HEK293 (cell line): ENCODE results near the gene LGI2.

Experiments used
- CTCF ChIA-PET: fragments of 350-600 bp; formaldehyde crosslinking; extraction: SDS; loops from one replicate; lab custom pipeline; 2021; ENCODE audit warnings: antibody characterized with exemption; lab: Yijun Ruan, JAX
- POLR2A ChIA-PET: fragments of 300-600 bp; formaldehyde crosslinking; extraction: SDS; loops from one replicate; lab custom pipeline; 2020; ENCODE audit warnings: antibody characterized with exemption, inconsistent platforms; lab: Yijun Ruan, JAX
- H3K27ac ChIP-seq: fragments of 200-500 bp; sonication (Bioruptor generic); 2 replicates; pipeline ENCODE4 v1.5.1; 2014; ENCODE audit warnings: low read depth, low read length, control low read depth, inconsistent platforms; ENCODE audit errors: extremely low read depth
- H3K36me3 ChIP-seq, 2 experiments: fragments of 200-500 bp in 1 of 2; sonication (Bioruptor generic) in 1 of 2; 1 replicate in 1 of 2; 2 replicates in 1 of 2; pipeline ENCODE4 v1.5.1; 2014 to 2017; ENCODE audit warnings: inconsistent platforms in 2 of 2, low read length in 2 of 2; ENCODE audit not compliant: control insufficient read depth in 2 of 2, insufficient read depth in 1 of 2
- H3K4me1 ChIP-seq: fragments of 200-500 bp; sonication (Bioruptor generic); 2 replicates; pipeline ENCODE4 v1.5.1; 2014; ENCODE audit warnings: mild to moderate bottlenecking, low read length, inconsistent platforms; ENCODE audit not compliant: control insufficient read depth, insufficient read depth
- H3K4me3 ChIP-seq: 2 replicates; pipeline ENCODE4 v1.5.1; 2011; ENCODE audit warnings: low read depth, mild to moderate bottlenecking, control low read depth, low read length, moderate library complexity
- H3K9me3 ChIP-seq: fragments of 200-500 bp; sonication (Bioruptor generic); 2 replicates; pipeline ENCODE4 v1.5.1; 2014; ENCODE audit warnings: low read depth, low read length, inconsistent platforms; ENCODE audit not compliant: control insufficient read depth, insufficient read depth
- BCL11A ChIP-seq: fragments of 450-650 bp; formaldehyde crosslinking; IDR thresholded peaks from 2 replicates; pipeline ENCODE4 v1.5.1; 2016; ENCODE audit warnings: low read depth, missing biosample characterization, missing genetic modification characterization
- BCL11B ChIP-seq: fragments of 450-650 bp; formaldehyde crosslinking; IDR thresholded peaks from 2 replicates; pipeline ENCODE4 v1.5.1; 2016; ENCODE audit warnings: low read depth, missing biosample characterization, missing genetic modification characterization
- GLIS1 ChIP-seq: fragments of 450-650 bp; formaldehyde crosslinking; IDR thresholded peaks from 2 replicates; pipeline ENCODE4 v1.5.1; 2016; ENCODE audit warnings: missing biosample characterization, missing genetic modification characterization
- SP7 ChIP-seq: fragments of 450-650 bp; formaldehyde crosslinking; IDR thresholded peaks from 2 replicates; pipeline ENCODE4 v1.5.1; 2016; ENCODE audit warnings: missing biosample characterization, missing genetic modification characterization
- ZFP41 ChIP-seq: fragments of 450-650 bp; formaldehyde crosslinking; IDR thresholded peaks from 2 replicates; pipeline ENCODE4 v1.5.1; 2016; ENCODE audit warnings: missing biosample characterization, missing genetic modification characterization, borderline replicate concordance
- ZNF121 ChIP-seq: fragments of 450-650 bp; formaldehyde crosslinking; IDR thresholded peaks from 2 replicates; pipeline ENCODE4 v1.5.1; 2016; ENCODE audit warnings: missing biosample characterization, missing genetic modification characterization
- ZNF133 ChIP-seq: fragments of 450-650 bp; formaldehyde crosslinking; IDR thresholded peaks from 2 replicates; pipeline ENCODE4 v1.5.1; 2016; ENCODE audit warnings: missing biosample characterization, missing genetic modification characterization
- ZNF16 ChIP-seq: fragments of 450-650 bp; formaldehyde crosslinking; IDR thresholded peaks from 2 replicates; pipeline ENCODE4 v1.5.1; 2016; ENCODE audit warnings: low read depth, missing biosample characterization, missing genetic modification characterization
- ZNF2 ChIP-seq: fragments of 450-650 bp; formaldehyde crosslinking; IDR thresholded peaks from 2 replicates; pipeline ENCODE4 v1.5.1; 2016; ENCODE audit warnings: missing biosample characterization, missing genetic modification characterization
- ZNF48 ChIP-seq: fragments of 450-650 bp; formaldehyde crosslinking; IDR thresholded peaks from 2 replicates; pipeline ENCODE4 v1.5.1; 2016; ENCODE audit warnings: missing biosample characterization, missing genetic modification characterization
- ZNF501 ChIP-seq: fragments of 450-650 bp; formaldehyde crosslinking; IDR thresholded peaks from 2 replicates; pipeline ENCODE4 v1.5.1; 2016; ENCODE audit warnings: missing biosample characterization, missing genetic modification characterization
- ZNF549 ChIP-seq: fragments of 450-650 bp; IDR thresholded peaks from 2 replicates; pipeline ENCODE4 v1.5.1; 2018; ENCODE audit warnings: missing biosample characterization, missing genetic modification characterization, mild to moderate bottlenecking, inconsistent platforms, moderate library complexity
- ZNF558 ChIP-seq: fragments of 450-650 bp; formaldehyde crosslinking; IDR thresholded peaks from 2 replicates; pipeline ENCODE4 v1.5.1; 2016; ENCODE audit warnings: missing biosample characterization, missing genetic modification characterization
- ZNF596 ChIP-seq: fragments of 450-650 bp; IDR thresholded peaks from 2 replicates; pipeline ENCODE4 v1.5.0; 2018; ENCODE audit warnings: missing biosample characterization, mild to moderate bottlenecking, missing genetic modification characterization, moderate library complexity
- ZNF747 ChIP-seq: fragments of 450-650 bp; formaldehyde crosslinking; IDR thresholded peaks from 2 replicates; pipeline ENCODE4 v1.5.1; 2016; ENCODE audit warnings: missing biosample characterization, missing genetic modification characterization
- ZNF777 ChIP-seq: fragments of 450-650 bp; formaldehyde crosslinking; IDR thresholded peaks from 2 replicates; pipeline ENCODE4 v1.5.1; 2017; ENCODE audit warnings: missing biosample characterization, missing genetic modification characterization, borderline replicate concordance
- ZNF837 ChIP-seq: fragments of 450-650 bp; formaldehyde crosslinking; IDR thresholded peaks from 2 replicates; pipeline ENCODE4 v1.5.1; 2016; ENCODE audit warnings: missing biosample characterization, missing genetic modification characterization
- ZSCAN30 ChIP-seq: fragments of 450-650 bp; IDR thresholded peaks from 2 replicates; pipeline ENCODE4 v1.5.1; 2018; ENCODE audit warnings: missing biosample characterization, mild to moderate bottlenecking, missing genetic modification characterization, moderate library complexity
- TF ChIP-seq, protein P1 (sequence below): sonication (generic); formaldehyde crosslinking; IDR thresholded peaks from 2 replicates; pipeline ENCODE4 v1.8.1; 2022; ENCODE audit warnings: mild to moderate bottlenecking, moderate library complexity, missing genetic modification reagents
- TF ChIP-seq, protein P2 (sequence below): fragments of 450-650 bp; formaldehyde crosslinking; conservative IDR thresholded peaks from 2 replicates; pipeline ENCODE4 v1.5.1; 2016; ENCODE audit warnings: low read depth, missing biosample characterization, missing genetic modification characterization
- TF ChIP-seq, protein P3 (sequence below): fragments of 450-650 bp; formaldehyde crosslinking; IDR thresholded peaks from 2 replicates; pipeline ENCODE4 v1.5.1; 2017; ENCODE audit warnings: missing biosample characterization, missing genetic modification characterization
- TF ChIP-seq, protein P4 (sequence below): fragments of 450-650 bp; formaldehyde crosslinking; IDR thresholded peaks from 2 replicates; pipeline ENCODE4 v1.5.1; 2016; ENCODE audit warnings: missing biosample characterization, missing genetic modification characterization

The LGI2 gene

DNA sequence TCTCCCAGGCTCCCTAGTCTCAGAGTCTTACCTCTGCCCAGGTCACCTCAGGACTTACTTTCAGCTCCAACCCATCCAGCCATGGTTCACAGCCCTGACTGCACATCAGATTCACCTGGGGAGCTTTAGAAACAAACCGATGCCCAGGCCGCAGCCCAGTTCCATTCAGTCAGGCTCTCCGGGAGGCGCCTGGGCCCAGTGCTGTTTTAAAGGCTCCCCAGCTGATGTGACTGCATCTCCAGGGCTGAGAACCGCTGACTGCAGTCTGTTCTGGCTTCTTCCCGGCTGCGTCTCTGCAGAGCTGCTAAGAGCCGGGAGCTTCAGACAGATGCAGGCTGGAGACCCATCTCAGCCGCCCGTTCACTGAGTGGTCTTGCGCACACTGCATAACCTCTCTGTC lies 44.4 kb upstream of the LGI2 start:
- TF ChIP-seq, protein P1, sequence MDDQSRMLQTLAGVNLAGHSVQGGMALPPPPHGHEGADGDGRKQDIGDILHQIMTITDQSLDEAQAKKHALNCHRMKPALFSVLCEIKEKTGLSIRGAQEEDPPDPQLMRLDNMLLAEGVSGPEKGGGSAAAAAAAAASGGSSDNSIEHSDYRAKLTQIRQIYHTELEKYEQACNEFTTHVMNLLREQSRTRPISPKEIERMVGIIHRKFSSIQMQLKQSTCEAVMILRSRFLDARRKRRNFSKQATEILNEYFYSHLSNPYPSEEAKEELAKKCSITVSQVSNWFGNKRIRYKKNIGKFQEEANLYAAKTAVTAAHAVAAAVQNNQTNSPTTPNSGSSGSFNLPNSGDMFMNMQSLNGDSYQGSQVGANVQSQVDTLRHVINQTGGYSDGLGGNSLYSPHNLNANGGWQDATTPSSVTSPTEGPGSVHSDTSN (CRISPR knock-in tag): no peak
- no peak for TF ChIP-seq ZNF747 (tag by site-specific recombination)
- TF ChIP-seq ZFP41 (tag by site-specific recombination): no peak
- TF ChIP-seq BCL11A: no peak
- no peak for TF ChIP-seq ZNF501
- TF ChIP-seq SP7 (tag by site-specific recombination): no peak
- no peak for TF ChIP-seq ZNF549
- TF ChIP-seq GLIS1 (tag by site-specific recombination): no peak
- no peak for TF ChIP-seq ZNF121
- TF ChIP-seq, protein P2, sequence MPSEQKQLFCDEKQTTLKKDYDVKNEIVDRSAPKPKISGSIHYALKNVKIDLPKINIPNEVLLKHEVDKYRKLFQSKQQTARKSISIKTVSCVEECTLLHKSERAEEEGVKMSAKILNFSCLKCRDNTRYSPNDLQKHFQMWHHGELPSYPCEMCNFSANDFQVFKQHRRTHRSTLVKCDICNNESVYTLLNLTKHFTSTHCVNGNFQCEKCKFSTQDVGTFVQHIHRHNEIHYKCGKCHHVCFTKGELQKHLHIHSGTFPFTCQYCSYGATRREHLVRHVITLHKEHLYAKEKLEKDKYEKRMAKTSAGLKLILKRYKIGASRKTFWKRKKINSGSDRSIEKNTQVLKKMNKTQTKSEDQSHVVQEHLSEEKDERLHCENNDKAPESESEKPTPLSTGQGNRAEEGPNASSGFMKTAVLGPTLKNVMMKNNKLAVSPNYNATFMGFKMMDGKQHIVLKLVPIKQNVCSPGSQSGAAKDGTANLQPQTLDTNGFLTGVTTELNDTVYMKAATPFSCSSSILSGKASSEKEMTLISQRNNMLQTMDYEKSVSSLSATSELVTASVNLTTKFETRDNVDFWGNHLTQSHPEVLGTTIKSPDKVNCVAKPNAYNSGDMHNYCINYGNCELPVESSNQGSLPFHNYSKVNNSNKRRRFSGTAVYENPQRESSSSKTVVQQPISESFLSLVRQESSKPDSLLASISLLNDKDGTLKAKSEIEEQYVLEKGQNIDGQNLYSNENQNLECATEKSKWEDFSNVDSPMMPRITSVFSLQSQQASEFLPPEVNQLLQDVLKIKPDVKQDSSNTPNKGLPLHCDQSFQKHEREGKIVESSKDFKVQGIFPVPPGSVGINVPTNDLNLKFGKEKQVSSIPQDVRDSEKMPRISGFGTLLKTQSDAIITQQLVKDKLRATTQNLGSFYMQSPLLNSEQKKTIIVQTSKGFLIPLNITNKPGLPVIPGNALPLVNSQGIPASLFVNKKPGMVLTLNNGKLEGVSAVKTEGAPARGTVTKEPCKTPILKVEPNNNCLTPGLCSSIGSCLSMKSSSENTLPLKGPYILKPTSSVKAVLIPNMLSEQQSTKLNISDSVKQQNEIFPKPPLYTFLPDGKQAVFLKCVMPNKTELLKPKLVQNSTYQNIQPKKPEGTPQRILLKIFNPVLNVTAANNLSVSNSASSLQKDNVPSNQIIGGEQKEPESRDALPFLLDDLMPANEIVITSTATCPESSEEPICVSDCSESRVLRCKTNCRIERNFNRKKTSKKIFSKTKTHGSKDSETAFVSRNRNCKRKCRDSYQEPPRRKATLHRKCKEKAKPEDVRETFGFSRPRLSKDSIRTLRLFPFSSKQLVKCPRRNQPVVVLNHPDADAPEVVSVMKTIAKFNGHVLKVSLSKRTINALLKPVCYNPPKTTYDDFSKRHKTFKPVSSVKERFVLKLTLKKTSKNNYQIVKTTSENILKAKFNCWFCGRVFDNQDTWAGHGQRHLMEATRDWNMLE (tag by site-specific recombination): no peak
- H3K36me3 ChIP-seq: no peaks in the 10 kb centered on the region
- H3K9me3 ChIP-seq: no peaks in the 10 kb centered on the region
- ChIA-PET POLR2A (no interaction called here), CTCF (interaction anchor here (0.9 kb wide), 1 partner anchor 292 kb away, joined by 4 read pairs; no protein-coding TSS in a partner anchor)
- no peaks in the 10 kb centered on the region for H3K4me1 ChIP-seq
- no peak overlapping the region for H3K27ac ChIP-seq
- H3K4me3 ChIP-seq: no peak overlapping the region

DNA sequence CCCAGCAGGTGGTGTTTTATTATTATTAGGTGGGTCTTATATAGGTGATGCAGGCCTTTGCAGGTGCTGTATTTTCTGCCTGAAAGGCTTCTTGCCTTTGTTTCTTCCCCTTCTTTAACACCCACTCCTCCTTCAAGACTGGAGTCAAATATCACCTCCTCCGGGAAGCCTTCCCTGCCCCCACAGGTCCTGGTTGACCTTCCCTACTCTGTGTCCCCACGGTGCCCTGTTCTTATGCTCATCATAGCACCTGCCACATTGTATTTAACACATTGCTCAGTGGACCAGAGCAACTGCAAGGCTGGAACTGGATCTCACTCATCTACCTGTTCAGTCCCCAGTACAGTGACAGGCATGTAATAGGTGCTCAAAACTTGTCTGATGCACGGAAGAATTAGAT lies 39.8 kb upstream of the LGI2 start:
- Histone ChIP-seq H3K4me3 (no peak overlapping the region), H3K36me3 (no peaks in the 10 kb centered on the region), H3K9me3 (no peaks in the 10 kb centered on the region), H3K4me1 (no peaks in the 10 kb centered on the region), H3K27ac (no peak overlapping the region)
- ChIA-PET POLR2A (no interaction called here), CTCF (no interaction called here)
- TF ChIP-seq ZNF2: no peak
- TF ChIP-seq ZNF837: no peak
- no peak for TF ChIP-seq ZNF549
- TF ChIP-seq, protein P3, sequence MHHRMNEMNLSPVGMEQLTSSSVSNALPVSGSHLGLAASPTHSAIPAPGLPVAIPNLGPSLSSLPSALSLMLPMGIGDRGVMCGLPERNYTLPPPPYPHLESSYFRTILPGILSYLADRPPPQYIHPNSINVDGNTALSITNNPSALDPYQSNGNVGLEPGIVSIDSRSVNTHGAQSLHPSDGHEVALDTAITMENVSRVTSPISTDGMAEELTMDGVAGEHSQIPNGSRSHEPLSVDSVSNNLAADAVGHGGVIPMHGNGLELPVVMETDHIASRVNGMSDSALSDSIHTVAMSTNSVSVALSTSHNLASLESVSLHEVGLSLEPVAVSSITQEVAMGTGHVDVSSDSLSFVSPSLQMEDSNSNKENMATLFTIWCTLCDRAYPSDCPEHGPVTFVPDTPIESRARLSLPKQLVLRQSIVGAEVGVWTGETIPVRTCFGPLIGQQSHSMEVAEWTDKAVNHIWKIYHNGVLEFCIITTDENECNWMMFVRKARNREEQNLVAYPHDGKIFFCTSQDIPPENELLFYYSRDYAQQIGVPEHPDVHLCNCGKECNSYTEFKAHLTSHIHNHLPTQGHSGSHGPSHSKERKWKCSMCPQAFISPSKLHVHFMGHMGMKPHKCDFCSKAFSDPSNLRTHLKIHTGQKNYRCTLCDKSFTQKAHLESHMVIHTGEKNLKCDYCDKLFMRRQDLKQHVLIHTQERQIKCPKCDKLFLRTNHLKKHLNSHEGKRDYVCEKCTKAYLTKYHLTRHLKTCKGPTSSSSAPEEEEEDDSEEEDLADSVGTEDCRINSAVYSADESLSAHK (tag by site-specific recombination): no peak
- no peak for TF ChIP-seq ZNF48 (tag by site-specific recombination)

DNA sequence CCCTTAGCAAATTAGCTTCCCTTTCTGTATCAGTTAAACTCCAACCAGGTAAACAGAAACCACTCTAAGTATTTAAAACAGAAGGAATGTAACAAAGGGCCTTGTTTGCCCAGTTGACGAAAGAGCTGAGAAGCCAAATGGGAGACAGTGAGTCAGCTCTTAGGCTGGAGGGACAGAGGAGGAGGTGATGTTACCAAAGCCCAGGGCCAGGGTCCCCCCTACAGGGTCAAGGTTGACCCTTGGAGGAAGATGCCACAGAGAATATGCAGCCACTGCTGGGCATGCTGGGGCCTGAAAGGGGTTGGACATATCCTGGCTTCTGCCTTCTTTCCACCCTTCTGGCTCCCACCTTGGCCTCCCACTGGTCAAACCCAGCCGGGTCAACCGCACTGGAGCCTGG lies 38.3 kb upstream of the LGI2 start:
- H3K4me3 ChIP-seq: no peak overlapping the region
- H3K36me3 ChIP-seq: no peaks in the 10 kb centered on the region
- H3K27ac ChIP-seq: no peak overlapping the region
- H3K4me1 ChIP-seq: no peaks in the 10 kb centered on the region
- ChIA-PET POLR2A (interaction anchor here (0.6 kb wide), 1 partner anchor 1047 kb away, joined by 3 read pairs; no protein-coding TSS in a partner anchor), CTCF (interaction anchor here (1.8 kb wide), 1 partner anchor 23 kb away, joined by 4 read pairs; no protein-coding TSS in a partner anchor)
- H3K9me3 ChIP-seq: no peaks in the 10 kb centered on the region
- TF ChIP-seq ZNF16 (no peak), ZNF133 (tag by site-specific recombination) (no peak), ZNF596 (tag by site-specific recombination) (no peak), ZSCAN30 (tag by site-specific recombination) (no peak), ZNF777 (tag by site-specific recombination) (no peak), BCL11B (tag by site-specific recombination) (no peak), ZNF558 (tag by site-specific recombination) (no peak)
- TF ChIP-seq, protein P4, sequence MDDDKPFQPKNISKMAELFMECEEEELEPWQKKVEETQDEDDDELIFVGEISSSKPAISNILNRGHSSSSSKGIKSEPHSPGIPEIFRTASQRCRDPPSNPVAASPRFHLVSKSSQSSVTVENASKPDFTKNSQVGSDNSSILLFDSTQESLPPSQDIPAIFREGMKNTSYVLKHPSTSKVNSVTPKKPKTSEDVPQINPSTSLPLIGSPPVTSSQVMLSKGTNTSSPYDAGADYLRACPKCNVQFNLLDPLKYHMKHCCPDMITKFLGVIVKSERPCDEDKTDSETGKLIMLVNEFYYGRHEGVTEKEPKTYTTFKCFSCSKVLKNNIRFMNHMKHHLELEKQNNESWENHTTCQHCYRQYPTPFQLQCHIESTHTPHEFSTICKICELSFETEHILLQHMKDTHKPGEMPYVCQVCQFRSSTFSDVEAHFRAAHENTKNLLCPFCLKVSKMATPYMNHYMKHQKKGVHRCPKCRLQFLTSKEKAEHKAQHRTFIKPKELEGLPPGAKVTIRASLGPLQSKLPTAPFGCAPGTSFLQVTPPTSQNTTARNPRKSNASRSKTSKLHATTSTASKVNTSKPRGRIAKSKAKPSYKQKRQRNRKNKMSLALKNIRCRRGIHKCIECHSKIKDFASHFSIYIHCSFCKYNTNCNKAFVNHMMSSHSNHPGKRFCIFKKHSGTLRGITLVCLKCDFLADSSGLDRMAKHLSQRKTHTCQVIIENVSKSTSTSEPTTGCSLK (tag by site-specific recombination): no peak
